Ascending aorta (tissue), 2 donors: ENCODE results near the gene RPTOR. TPM values are rescaled to one million over a fixed set of nuclear protein-coding genes. Genes with fewer than 3 reads are reported as not detected.
A peak's percentile ranks its signal among the peaks of the same experiment; 100 is the strongest.

Source experiments
- DNase-seq, 2 donors: peaks; one replicate each; pipeline ENCODE4 v3.0.0-alpha.2; 2019; ENCODE audit warnings: low spot score in 2 of 2
- H3K27ac ChIP-seq, 2 donors: fragments of 200-600 bp; sonication (generic); one replicate each; pipeline ENCODE4 v1.5.1; 2016 to 2017; ENCODE audit warnings: mild to moderate bottlenecking in 1 of 2
- H3K27me3 ChIP-seq: fragments of 200-600 bp; sonication (generic); one replicate; pipeline ENCODE4 v1.5.1; 2017
- H3K36me3 ChIP-seq, 2 donors: fragments of 200-600 bp; sonication (generic); one replicate each; pipeline ENCODE4 v1.5.1; 2016
- H3K4me1 ChIP-seq, 2 donors: fragments of 200-600 bp; sonication (generic); one replicate each; pipeline ENCODE4 v1.5.1; 2016 to 2017; ENCODE audit warnings: mild to moderate bottlenecking in 1 of 2
- H3K4me3 ChIP-seq, 2 donors: fragments of 200-600 bp; sonication (generic); one replicate each; pipeline ENCODE4 v1.5.1; 2016 to 2017; ENCODE audit warnings: mild to moderate bottlenecking in 1 of 2
- H3K9me3 ChIP-seq, 2 donors: fragments of 200-600 bp; sonication (generic); one replicate each; pipeline ENCODE4 v1.5.1; 2016
- CTCF ChIP-seq, 3 experiments: fragments of 200-600 bp in 2 of 3; fragments of 450-650 bp in 1 of 3; sonication (generic) in 2 of 3; IDR thresholded peaks; one replicate each; pipeline ENCODE4 v1.5.1; 2016 to 2019; ENCODE audit warnings: antibody characterized with exemption in 3 of 3, mild to moderate bottlenecking in 1 of 3, moderate library complexity in 1 of 3
- intact Hi-C: fragments of 100-400 bp; cut with DNase I; formaldehyde crosslinking; loops from one replicate; pipeline ENCODE4 v1.15.1; 2023
- total RNA-seq: library from RNA; depleted of rRNA; stranded (reverse); fragments of >200 nt; gene quantifications from one replicate; pipeline ENCODE4 v1.1.0, GENCODE V29; 2016

The RPTOR gene
- total RNA-seq, 1 donor from 2014 or later: 36.1 TPM

GRCh38 chr17:80781211-80781610, 236.6 kb downstream of the RPTOR start:
- intact Hi-C loops: no loop called here
- H3K9me3 ChIP-seq: no peaks in the 10 kb centered on the region
- H3K27ac ChIP-seq: peak overlapping the region; percentile 22 to 55
- DNase-seq: no peak
- no peaks in the 10 kb centered on the region for H3K27me3 ChIP-seq
- TF ChIP-seq CTCF (IDR thresholded peaks at IDR 0.05): no peak
- no peaks in the 10 kb centered on the region for H3K36me3 ChIP-seq
- H3K4me1 ChIP-seq: peaks cover 6 to 21% of the 10 kb centered on the region in 2 donors
- peak overlapping the region in 1 of 2 donors; percentile 4 for H3K4me3 ChIP-seq

- intact Hi-C loops: no loop called here
- H3K27me3 ChIP-seq: no peaks in the 10 kb centered on the region
- H3K4me1 ChIP-seq: peaks cover 6 to 21% of the 10 kb centered on the region in 2 donors
- no peaks in the 10 kb centered on the region for H3K36me3 ChIP-seq
- H3K9me3 ChIP-seq: no peaks in the 10 kb centered on the region
- peak overlapping the region in 1 of 2 donors; percentile 21 for H3K4me3 ChIP-seq
- peak in 1 of 2 donors; percentile 54 for DNase-seq
- no peak for TF ChIP-seq CTCF (IDR thresholded peaks at IDR 0.05)
- H3K27ac ChIP-seq: peak overlapping the region; percentile 22 to 55
Measured at GRCh38 chr17:80781807-80782277, 237.2 kb downstream of the RPTOR start.

GRCh38 chr17:80782536-80783427, 238.1 kb downstream of the RPTOR start:
- no peak for TF ChIP-seq CTCF (IDR thresholded peaks at IDR 0.05)
- H3K27me3 ChIP-seq: no peaks in the 10 kb centered on the region
- H3K36me3 ChIP-seq: no peaks in the 10 kb centered on the region
- peak in 1 of 2 donors; percentile 44 for DNase-seq
- H3K4me3 ChIP-seq: no peak overlapping the region
- H3K27ac ChIP-seq: peak overlapping the region; percentile 22 to 55
- H3K4me1 ChIP-seq: peaks cover 6 to 21% of the 10 kb centered on the region in 2 donors
- no peaks in the 10 kb centered on the region for H3K9me3 ChIP-seq
- intact Hi-C loops: no loop called here

- intact Hi-C loops: no loop called here
- H3K4me3 ChIP-seq: no peak overlapping the region
Measured at GRCh38 chr17:80783486-80783885, 238.8 kb downstream of the RPTOR start.

GRCh38 chr17:80783971-80784370, 239.3 kb downstream of the RPTOR start:
- Histone ChIP-seq H3K4me1 (peaks cover 6 to 21% of the 10 kb centered on the region in 2 donors), H3K9me3 (no peaks in the 10 kb centered on the region), H3K4me3 (no peak overlapping the region), H3K27ac (peak overlapping the region; percentile 23 to 31), H3K36me3 (no peaks in the 10 kb centered on the region), H3K27me3 (no peaks in the 10 kb centered on the region)
- peak in 1 of 2 donors; percentile 51 for DNase-seq
- intact Hi-C loops: no loop called here
- TF ChIP-seq CTCF (IDR thresholded peaks at IDR 0.05): no peak

More at GRCh38 chr17:80783486-80783885, 238.8 kb downstream of the RPTOR start:
- TF ChIP-seq CTCF (IDR thresholded peaks at IDR 0.05): no peak
- H3K4me1 ChIP-seq: peaks cover 6 to 21% of the 10 kb centered on the region in 2 donors
- H3K36me3 ChIP-seq: no peaks in the 10 kb centered on the region
- H3K27me3 ChIP-seq: no peaks in the 10 kb centered on the region
- no peaks in the 10 kb centered on the region for H3K9me3 ChIP-seq
- peak overlapping the region in 1 of 2 donors; percentile 31 for H3K27ac ChIP-seq
- peak in 1 of 2 donors; percentile 58 for DNase-seq
